Astrocyte (in vitro differentiated cells and primary cell): Measurements from ENCODE around the gene RTN3. TPM values are rescaled to one million over a fixed set of nuclear protein-coding genes. Genes with fewer than 3 reads are reported as not detected.

Source experiments
- DNase-seq: peaks from one replicate; pipeline ENCODE4 v3.0.0-alpha.2; 2010; ENCODE audit warnings: low read depth
- FAIRE-seq: peaks from 2 replicates; lab custom pipeline; 2011; peaks lifted over from hg19 to GRCh38; lab: Jason Lieb, UNC
- H2AFZ ChIP-seq: 2 replicates; pipeline ENCODE4 v1.6.0; 2012; ENCODE audit warnings: low read depth, low read length, inconsistent platforms
- H3K27ac ChIP-seq: 2 replicates; pipeline ENCODE4 v1.5.1; 2011; ENCODE audit warnings: low read depth, low read length, inconsistent platforms
- H3K27me3 ChIP-seq: 2 replicates; pipeline ENCODE4 v1.6.0; 2011; ENCODE audit warnings: low read length, inconsistent platforms; ENCODE audit not compliant: insufficient read depth
- H3K36me3 ChIP-seq: 2 replicates; pipeline ENCODE4 v1.5.1; 2011; ENCODE audit warnings: low read length, inconsistent platforms; ENCODE audit not compliant: insufficient read depth
- H3K4me1 ChIP-seq: 2 replicates; pipeline ENCODE4 v1.5.1; 2011; ENCODE audit warnings: low read length, inconsistent platforms; ENCODE audit not compliant: insufficient read depth
- H3K4me2 ChIP-seq: 2 replicates; pipeline ENCODE4 v1.6.0; 2012; ENCODE audit warnings: low read length, inconsistent platforms
- H3K4me3 ChIP-seq: 2 replicates; pipeline ENCODE4 v1.5.1; 2011; ENCODE audit warnings: low read depth, mild to moderate bottlenecking, low read length, inconsistent platforms; ENCODE audit not compliant: insufficient read depth
- H3K79me2 ChIP-seq: 2 replicates; pipeline ENCODE4 v1.6.0; 2012; ENCODE audit warnings: mild to moderate bottlenecking, low read length, inconsistent platforms; ENCODE audit not compliant: insufficient read depth
- H3K9ac ChIP-seq: 2 replicates; pipeline ENCODE4 v1.6.0; 2012; ENCODE audit warnings: mild to moderate bottlenecking, low read length, inconsistent platforms
- H3K9me3 ChIP-seq: 2 replicates; pipeline ENCODE4 v1.5.1; 2012; ENCODE audit warnings: low read depth, mild to moderate bottlenecking, low read length, inconsistent platforms; ENCODE audit not compliant: insufficient read depth
- H4K20me1 ChIP-seq: 2 replicates; pipeline ENCODE4 v1.6.0; 2012; ENCODE audit warnings: low read length, inconsistent platforms; ENCODE audit not compliant: insufficient read depth
- H3K27ac Mint-ChIP-seq: one replicate; pipeline ENCODE4 v1.8.0; 2021; ENCODE audit warnings: mild to moderate bottlenecking, mixed read lengths; ENCODE audit not compliant: unreplicated experiment
- H3K27me3 Mint-ChIP-seq: one replicate; pipeline ENCODE4 v1.8.0; 2021; ENCODE audit warnings: low read depth, mixed read lengths; ENCODE audit not compliant: unreplicated experiment
- H3K36me3 Mint-ChIP-seq: one replicate; pipeline ENCODE4 v1.8.0; 2021; ENCODE audit warnings: low read depth, mixed read lengths; ENCODE audit not compliant: unreplicated experiment
- H3K4me1 Mint-ChIP-seq: one replicate; pipeline ENCODE4 v1.8.0; 2021; ENCODE audit warnings: low read depth, mixed read lengths; ENCODE audit not compliant: unreplicated experiment
- H3K4me3 Mint-ChIP-seq: one replicate; pipeline ENCODE4 v1.8.0; 2021; ENCODE audit warnings: mild to moderate bottlenecking, moderate library complexity, mixed read lengths; ENCODE audit not compliant: unreplicated experiment
- H3K9me3 Mint-ChIP-seq: one replicate; pipeline ENCODE4 v1.8.0; 2021; ENCODE audit warnings: mild to moderate bottlenecking, mixed read lengths; ENCODE audit not compliant: unreplicated experiment
- EZH2 ChIP-seq: IDR thresholded peaks from 2 replicates; pipeline ENCODE4 v1.6.1; 2012; ENCODE audit warnings: mild to moderate bottlenecking, low read length, inconsistent platforms; ENCODE audit not compliant: insufficient read depth
- total RNA-seq: library from RNA; stranded (reverse); gene quantifications from 2 replicates; pipeline ENCODE4 v1.2.1, GENCODE V29; 2021
- TF ChIP-seq, protein P1 (sequence below): IDR thresholded peaks from 2 replicates; pipeline ENCODE4 v1.5.1; 2011; ENCODE audit warnings: low read depth, mild to moderate bottlenecking, inconsistent platforms, low read length, moderate library complexity; ENCODE audit not compliant: insufficient read depth

The RTN3 gene
- total RNA-seq, 1 donor from 2014 or later: 99.5 TPM

DNA sequence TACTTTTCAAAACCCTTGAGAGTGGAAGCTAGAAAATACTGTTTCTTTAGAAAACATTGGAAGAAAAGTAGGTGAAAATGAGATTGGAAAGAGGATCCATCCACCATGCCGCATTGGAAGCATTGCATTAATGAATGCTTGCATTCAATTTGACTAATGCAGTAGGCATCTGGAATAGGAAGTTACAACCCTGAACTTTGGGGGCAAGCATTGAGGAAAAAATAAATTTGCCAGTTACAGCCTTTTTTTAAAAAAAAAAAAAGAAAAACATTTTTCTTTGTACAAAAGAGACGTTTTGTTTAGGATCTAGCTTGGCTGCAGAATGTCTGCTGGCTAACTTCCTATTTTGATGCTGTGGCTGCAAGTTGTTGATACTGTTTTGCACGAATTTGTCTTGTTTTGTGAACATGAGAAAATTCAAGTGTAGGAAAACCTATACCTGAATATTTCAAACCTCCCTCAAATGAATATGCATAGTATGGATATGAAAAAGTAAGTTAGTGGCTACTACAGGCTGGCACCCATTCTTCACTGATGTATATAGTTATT is 28.1 kb downstream of the RTN3 start:
- Histone ChIP-seq H3K79me2 (peaks cover 38% of the 10 kb centered on the region), H3K4me3 (no peak overlapping the region), H3K9ac (no peak overlapping the region), H4K20me1 (peaks cover 56% of the 10 kb centered on the region), H3K4me1 (peaks cover 6% of the 10 kb centered on the region), H3K9me3 (no peaks in the 10 kb centered on the region), H2AFZ (no peak overlapping the region), H3K4me2 (peak overlapping the region; percentile 34), H3K27me3 (no peaks in the 10 kb centered on the region), H3K36me3 (no peaks in the 10 kb centered on the region), H3K27ac (no peak overlapping the region)
- H3K36me3 Mint-ChIP-seq: no peaks in the 10 kb centered on the region
- H3K27ac Mint-ChIP-seq: no peak overlapping the region
- TF ChIP-seq EZH2: no peak
- FAIRE-seq (no peak), DNase-seq (no peak)
- peaks cover 1% of the 10 kb centered on the region for H3K9me3 Mint-ChIP-seq
- peaks cover 23% of the 10 kb centered on the region for H3K4me1 Mint-ChIP-seq
- H3K27me3 Mint-ChIP-seq: no peaks in the 10 kb centered on the region
- H3K4me3 Mint-ChIP-seq: no peak overlapping the region

DNA sequence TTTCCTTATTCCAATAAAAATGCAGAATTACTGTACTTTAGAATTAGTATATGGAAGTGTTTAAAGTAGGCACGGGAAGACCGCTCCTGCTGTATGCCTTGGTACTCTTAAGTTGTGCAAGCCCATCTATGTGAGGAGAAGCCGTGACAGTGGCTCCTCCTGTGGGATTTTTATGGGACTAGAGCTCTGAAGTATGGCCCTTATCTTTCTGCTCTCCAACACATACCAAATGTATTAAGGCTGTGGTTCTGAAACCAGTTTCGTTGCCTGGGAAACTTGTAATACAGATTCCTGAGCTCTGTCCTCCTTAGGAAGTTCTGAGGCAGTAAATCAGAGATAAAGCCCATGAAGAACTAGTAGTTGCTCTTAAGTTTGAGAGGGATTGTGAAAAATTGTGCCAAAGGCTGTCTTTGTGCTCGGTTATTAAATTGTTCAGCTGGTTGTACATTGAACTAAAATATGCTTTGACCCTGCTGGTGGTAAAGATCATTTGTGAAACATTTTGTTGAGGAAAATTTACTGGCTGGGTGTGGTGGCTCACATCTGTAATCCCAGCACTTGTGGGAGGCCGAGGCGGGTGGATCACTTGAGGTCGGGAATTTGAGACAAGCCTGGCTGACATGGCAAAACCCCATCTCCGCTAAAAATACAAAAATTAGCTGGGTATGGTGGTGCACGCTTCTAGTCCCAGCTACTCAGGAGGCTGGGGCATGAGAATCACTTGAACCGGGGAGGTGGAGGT is 29.3 kb downstream of the RTN3 start:
- Mint-ChIP-seq H3K9me3 (peaks cover 1% of the 10 kb centered on the region), H3K27me3 (no peaks in the 10 kb centered on the region), H3K27ac (peak overlapping the region; percentile 82), H3K36me3 (no peaks in the 10 kb centered on the region), H3K4me1 (peaks cover 14% of the 10 kb centered on the region), H3K4me3 (peak overlapping the region; percentile 17)
- Histone ChIP-seq H4K20me1 (peaks cover 59% of the 10 kb centered on the region), H3K79me2 (peaks cover 30% of the 10 kb centered on the region), H3K4me3 (no peak overlapping the region), H3K4me2 (peak overlapping the region; percentile 8), H3K4me1 (peaks cover 6% of the 10 kb centered on the region), H3K9me3 (no peaks in the 10 kb centered on the region), H3K9ac (no peak overlapping the region), H3K27ac (no peak overlapping the region), H3K36me3 (no peaks in the 10 kb centered on the region), H3K27me3 (no peaks in the 10 kb centered on the region), H2AFZ (no peak overlapping the region)
- peak; percentile 89 for DNase-seq
- TF ChIP-seq, protein P1, sequence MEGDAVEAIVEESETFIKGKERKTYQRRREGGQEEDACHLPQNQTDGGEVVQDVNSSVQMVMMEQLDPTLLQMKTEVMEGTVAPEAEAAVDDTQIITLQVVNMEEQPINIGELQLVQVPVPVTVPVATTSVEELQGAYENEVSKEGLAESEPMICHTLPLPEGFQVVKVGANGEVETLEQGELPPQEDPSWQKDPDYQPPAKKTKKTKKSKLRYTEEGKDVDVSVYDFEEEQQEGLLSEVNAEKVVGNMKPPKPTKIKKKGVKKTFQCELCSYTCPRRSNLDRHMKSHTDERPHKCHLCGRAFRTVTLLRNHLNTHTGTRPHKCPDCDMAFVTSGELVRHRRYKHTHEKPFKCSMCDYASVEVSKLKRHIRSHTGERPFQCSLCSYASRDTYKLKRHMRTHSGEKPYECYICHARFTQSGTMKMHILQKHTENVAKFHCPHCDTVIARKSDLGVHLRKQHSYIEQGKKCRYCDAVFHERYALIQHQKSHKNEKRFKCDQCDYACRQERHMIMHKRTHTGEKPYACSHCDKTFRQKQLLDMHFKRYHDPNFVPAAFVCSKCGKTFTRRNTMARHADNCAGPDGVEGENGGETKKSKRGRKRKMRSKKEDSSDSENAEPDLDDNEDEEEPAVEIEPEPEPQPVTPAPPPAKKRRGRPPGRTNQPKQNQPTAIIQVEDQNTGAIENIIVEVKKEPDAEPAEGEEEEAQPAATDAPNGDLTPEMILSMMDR: no peak
- TF ChIP-seq EZH2: no peak
- no peak for FAIRE-seq

DNA sequence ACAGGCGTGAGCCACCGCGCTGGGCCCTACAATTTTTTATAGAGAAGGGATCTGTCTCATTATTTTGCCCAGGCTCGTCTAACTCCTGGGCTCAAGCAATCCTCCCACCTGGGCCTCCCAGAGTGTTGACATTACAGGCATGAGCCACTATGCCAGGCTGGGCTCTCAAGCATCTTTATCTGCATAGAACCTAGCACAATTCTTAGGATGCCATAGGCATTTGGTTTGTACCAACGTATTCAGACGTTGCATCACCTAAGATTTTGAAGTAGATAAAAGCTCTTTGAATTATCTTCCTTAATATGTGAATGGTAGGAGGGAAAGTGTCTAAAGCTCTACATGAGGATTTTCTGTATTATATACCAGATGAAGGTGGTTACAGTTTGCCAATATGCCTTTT is 30.5 kb downstream of the RTN3 start:
- H3K27me3 Mint-ChIP-seq: no peaks in the 10 kb centered on the region
- no peaks in the 10 kb centered on the region for H3K36me3 ChIP-seq
- H3K4me3 Mint-ChIP-seq: no peak overlapping the region
- no peak overlapping the region for H3K4me2 ChIP-seq
- H3K27ac ChIP-seq: no peak overlapping the region
- no peaks in the 10 kb centered on the region for H3K36me3 Mint-ChIP-seq
- no peaks in the 10 kb centered on the region for H3K27me3 ChIP-seq
- peaks cover 60% of the 10 kb centered on the region for H4K20me1 ChIP-seq
- DNase-seq (no peak), FAIRE-seq (no peak)
- H3K9me3 Mint-ChIP-seq: peaks cover 1% of the 10 kb centered on the region
- no peak overlapping the region for H3K4me3 ChIP-seq
- H3K9ac ChIP-seq: no peak overlapping the region
- no peaks in the 10 kb centered on the region for H3K9me3 ChIP-seq
- TF ChIP-seq, protein P1: no peak
- no peak for TF ChIP-seq EZH2
- peaks cover 14% of the 10 kb centered on the region for H3K4me1 Mint-ChIP-seq
- no peak overlapping the region for H2AFZ ChIP-seq
- H3K27ac Mint-ChIP-seq: no peak overlapping the region
- peaks cover 6% of the 10 kb centered on the region for H3K4me1 ChIP-seq
- peaks cover 22% of the 10 kb centered on the region for H3K79me2 ChIP-seq
